DOHH2 (cell line): Measurements from ENCODE around the gene RD3L.

Source experiments
- EZH2phosphoT487 ChIP-seq: fragments of 200-600 bp; sonication (generic); IDR thresholded peaks from 2 replicates; pipeline ENCODE4 v1.6.1; 2017; ENCODE audit warnings: borderline replicate concordance, mild to moderate bottlenecking, antibody characterized with exemption, low read length, moderate library complexity, mixed read lengths
- TF ChIP-seq, protein P1 (sequence below): fragments of 200-600 bp; sonication (generic); IDR thresholded peaks from one replicate; pipeline ENCODE4 v1.5.1; 2014; ENCODE audit warnings: antibody characterized with exemption, mild to moderate bottlenecking, low read depth, low read length; ENCODE audit not compliant: poor library complexity, severe bottlenecking

DNA sequence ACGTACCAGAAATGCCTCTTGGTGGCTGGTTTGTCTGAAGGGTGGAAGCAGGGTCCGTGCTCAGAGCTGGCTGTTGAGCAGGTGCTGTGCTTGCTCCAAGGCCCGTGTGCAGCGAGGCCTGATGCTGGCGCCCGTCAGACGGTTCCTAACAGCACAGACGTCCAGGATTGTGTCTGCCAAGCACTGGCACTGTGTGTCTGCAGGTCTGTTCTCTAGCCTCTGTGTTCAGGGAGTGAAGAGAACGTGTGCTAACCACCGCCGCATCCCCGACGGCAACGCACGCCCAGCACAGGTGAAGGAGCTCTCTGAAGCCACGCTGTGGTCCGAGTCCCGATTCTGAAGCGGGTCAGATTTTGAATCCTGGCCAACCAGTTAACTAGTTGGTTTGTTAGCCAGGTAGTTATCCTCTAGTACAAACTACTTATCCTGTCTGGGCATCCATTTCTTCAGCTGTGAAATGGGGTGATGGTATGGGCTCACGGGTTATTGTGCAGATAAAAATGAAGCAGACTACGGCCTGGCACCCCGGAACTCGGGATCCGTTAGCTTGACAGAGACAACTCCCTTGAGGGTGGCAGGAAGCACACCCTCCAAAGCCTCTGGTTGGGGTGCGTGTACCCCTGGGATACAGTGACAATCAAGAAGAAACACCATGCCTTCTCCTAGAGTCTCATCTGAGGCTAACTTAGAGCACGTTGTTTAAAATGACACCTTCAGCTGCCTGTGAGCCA lies 32.6 kb downstream of the RD3L start:
- TF ChIP-seq, protein P1, sequence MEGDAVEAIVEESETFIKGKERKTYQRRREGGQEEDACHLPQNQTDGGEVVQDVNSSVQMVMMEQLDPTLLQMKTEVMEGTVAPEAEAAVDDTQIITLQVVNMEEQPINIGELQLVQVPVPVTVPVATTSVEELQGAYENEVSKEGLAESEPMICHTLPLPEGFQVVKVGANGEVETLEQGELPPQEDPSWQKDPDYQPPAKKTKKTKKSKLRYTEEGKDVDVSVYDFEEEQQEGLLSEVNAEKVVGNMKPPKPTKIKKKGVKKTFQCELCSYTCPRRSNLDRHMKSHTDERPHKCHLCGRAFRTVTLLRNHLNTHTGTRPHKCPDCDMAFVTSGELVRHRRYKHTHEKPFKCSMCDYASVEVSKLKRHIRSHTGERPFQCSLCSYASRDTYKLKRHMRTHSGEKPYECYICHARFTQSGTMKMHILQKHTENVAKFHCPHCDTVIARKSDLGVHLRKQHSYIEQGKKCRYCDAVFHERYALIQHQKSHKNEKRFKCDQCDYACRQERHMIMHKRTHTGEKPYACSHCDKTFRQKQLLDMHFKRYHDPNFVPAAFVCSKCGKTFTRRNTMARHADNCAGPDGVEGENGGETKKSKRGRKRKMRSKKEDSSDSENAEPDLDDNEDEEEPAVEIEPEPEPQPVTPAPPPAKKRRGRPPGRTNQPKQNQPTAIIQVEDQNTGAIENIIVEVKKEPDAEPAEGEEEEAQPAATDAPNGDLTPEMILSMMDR: no peak
- no peak for TF ChIP-seq EZH2phosphoT487
